A549 (cell line): Measurements from ENCODE around the gene NIT2.

Experiments used
- BCL3 ChIP-seq: fragments of >200 bp; sonication (Bioruptor Twin); formaldehyde crosslinking; IDR thresholded peaks from 3 replicates; pipeline ENCODE4 v1.6.1; 2016
- BHLHE40 ChIP-seq: IDR thresholded peaks from 2 replicates; pipeline ENCODE4 v1.6.1; 2012; ENCODE audit warnings: low read depth, low read length, inconsistent platforms
- CTCF ChIP-seq: fragments of >200 bp; sonication (Bioruptor Twin); formaldehyde crosslinking; IDR thresholded peaks from 3 replicates; pipeline ENCODE4 v1.5.1; 2016
- E2F6 ChIP-seq: IDR thresholded peaks from 2 replicates; pipeline ENCODE4 v1.6.1; 2012; ENCODE audit warnings: low read depth, borderline replicate concordance
- EHMT2 ChIP-seq: fragments of 200-600 bp; sonication (generic); IDR thresholded peaks from 2 replicates; pipeline ENCODE4 v1.6.1; 2016; ENCODE audit warnings: antibody characterized with exemption, low read depth, mild to moderate bottlenecking, moderate library complexity
- EP300 ChIP-seq, 2 experiments: fragments of >200 bp; sonication (Bioruptor Twin); formaldehyde crosslinking; IDR thresholded peaks; 2 replicates in 1 of 2; 3 replicates in 1 of 2; pipeline ENCODE4 v1.6.1; 2016 to 2017
- HMGXB4 ChIP-seq: fragments of 250-450 bp; sonication (Bioruptor Pico); IDR thresholded peaks from 2 replicates; pipeline ENCODE4 v1.5.0; 2021; ENCODE audit warnings: mild to moderate bottlenecking, moderate library complexity, borderline replicate concordance
- NFE2L2 ChIP-seq: fragments of 150-350 bp; conservative IDR thresholded peaks from 2 replicates; pipeline ENCODE4 v1.6.1; 2014; ENCODE audit warnings: low read length
- POLR2A ChIP-seq: IDR thresholded peaks from 2 replicates; pipeline ENCODE4 v1.6.1; 2012; ENCODE audit warnings: mild to moderate bottlenecking, low read length
- TP53 ChIP-seq: fragments of 250-450 bp; sonication (Bioruptor Pico); IDR thresholded peaks from 2 replicates; pipeline ENCODE4 v1.5.0; 2021; ENCODE audit warnings: mild to moderate bottlenecking, moderate library complexity
- USF2 ChIP-seq: fragments of 450-650 bp; IDR thresholded peaks from 2 replicates; pipeline ENCODE4 v1.6.1; 2014; ENCODE audit warnings: antibody characterized with exemption

GRCh38 chr3:100340527-100340926, 6.0 kb downstream of the NIT2 start:
- TF ChIP-seq HMGXB4 (CRISPR knock-in tag), result no peak
- no peak for TF ChIP-seq CTCF
- no peak for TF ChIP-seq NFE2L2
- TF ChIP-seq POLR2A, result no peak
- no peak for TF ChIP-seq TP53 (CRISPR knock-in tag)
- TF ChIP-seq EP300 (IDR thresholded peaks at IDR 0.05), result no peak
- TF ChIP-seq BCL3, result no peak
- no peak for TF ChIP-seq USF2
- TF ChIP-seq BHLHE40, result no peak
- TF ChIP-seq E2F6, result no peak
- no peak for TF ChIP-seq EHMT2
